A673 (cell line): ENCODE measurements around the gene EGLN2.
"Not testable (repeated sequence)": the region's sequence is repeated elsewhere in the genome, so short reads cannot be mapped to it uniquely, and the experiment has no call there.

Experiments used
- EZH2 ChIP-seq: fragments of 200-600 bp; sonication (generic); IDR thresholded peaks from 2 replicates; pipeline ENCODE4 v1.6.1; 2017; ENCODE audit warnings: borderline replicate concordance, low read depth, mild to moderate bottlenecking, mixed read lengths, antibody characterized with exemption, low read length; ENCODE audit not compliant: poor library complexity, severe bottlenecking
- TF ChIP-seq, protein P1 (sequence below): fragments of 300-800, 200-600 bp; sonication (generic); conservative IDR thresholded peaks from 2 replicates; pipeline ENCODE4 v1.5.1; 2017; ENCODE audit warnings: low read depth, mild to moderate bottlenecking, antibody characterized with exemption, low read length, moderate library complexity, mixed read lengths

DNA sequence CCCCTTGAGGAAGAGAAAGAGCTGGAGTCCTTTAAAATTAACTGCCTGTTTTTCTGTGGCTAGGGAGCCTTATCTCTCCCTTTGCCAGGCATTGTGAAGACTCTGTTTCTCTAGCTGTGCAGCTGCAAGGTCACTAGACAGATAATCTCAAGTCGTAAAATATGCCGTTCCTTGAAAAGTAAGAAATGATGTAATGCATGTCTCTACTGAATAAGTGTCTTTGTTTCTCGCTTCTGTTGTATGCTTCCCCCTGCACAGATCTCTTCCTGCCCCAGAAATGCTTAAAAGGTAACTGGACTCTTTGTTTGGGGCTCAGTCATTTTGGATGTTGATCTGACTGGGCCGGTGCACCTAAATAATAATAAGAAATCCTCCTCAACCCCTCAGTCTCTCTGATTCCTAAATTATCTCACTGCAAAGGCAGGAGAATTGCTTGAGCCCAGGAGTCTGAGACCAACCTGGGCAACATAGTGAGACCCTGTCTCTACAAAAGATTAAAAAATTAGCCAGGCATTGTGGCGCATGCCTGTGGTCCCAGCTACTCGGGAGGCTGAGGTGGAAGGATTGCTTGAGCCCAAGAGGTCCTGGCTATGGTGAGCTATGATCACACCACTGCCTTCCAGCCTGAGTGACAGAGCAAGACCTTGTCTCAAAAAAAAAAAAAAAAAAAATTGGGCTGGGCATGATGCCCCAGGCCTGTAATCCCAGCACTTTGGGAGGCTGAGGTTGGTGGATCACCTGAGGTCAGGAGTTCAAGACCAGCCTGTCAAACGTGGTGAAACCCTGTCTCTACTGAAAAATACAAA, 34.9 kb downstream of the EGLN2 start:
- TF ChIP-seq, protein P1, sequence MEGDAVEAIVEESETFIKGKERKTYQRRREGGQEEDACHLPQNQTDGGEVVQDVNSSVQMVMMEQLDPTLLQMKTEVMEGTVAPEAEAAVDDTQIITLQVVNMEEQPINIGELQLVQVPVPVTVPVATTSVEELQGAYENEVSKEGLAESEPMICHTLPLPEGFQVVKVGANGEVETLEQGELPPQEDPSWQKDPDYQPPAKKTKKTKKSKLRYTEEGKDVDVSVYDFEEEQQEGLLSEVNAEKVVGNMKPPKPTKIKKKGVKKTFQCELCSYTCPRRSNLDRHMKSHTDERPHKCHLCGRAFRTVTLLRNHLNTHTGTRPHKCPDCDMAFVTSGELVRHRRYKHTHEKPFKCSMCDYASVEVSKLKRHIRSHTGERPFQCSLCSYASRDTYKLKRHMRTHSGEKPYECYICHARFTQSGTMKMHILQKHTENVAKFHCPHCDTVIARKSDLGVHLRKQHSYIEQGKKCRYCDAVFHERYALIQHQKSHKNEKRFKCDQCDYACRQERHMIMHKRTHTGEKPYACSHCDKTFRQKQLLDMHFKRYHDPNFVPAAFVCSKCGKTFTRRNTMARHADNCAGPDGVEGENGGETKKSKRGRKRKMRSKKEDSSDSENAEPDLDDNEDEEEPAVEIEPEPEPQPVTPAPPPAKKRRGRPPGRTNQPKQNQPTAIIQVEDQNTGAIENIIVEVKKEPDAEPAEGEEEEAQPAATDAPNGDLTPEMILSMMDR, result not testable (repeated sequence)
- not testable (repeated sequence) for TF ChIP-seq EZH2
